Karpas-422 (cell line): Measurements from ENCODE around the gene VGLL4. TPM values are rescaled to one million over a fixed set of nuclear protein-coding genes. Genes with fewer than 3 reads are reported as not detected.
"Not testable (repeated sequence)": the region's sequence is repeated elsewhere in the genome, so short reads cannot be mapped to it uniquely, and the experiment has no call there.

Source experiments
- DNase-seq: peaks from one replicate; pipeline ENCODE4 v3.0.0-alpha.2; 2015
- H2AFZ ChIP-seq: fragments of 200-600 bp; sonication (generic); 2 replicates; pipeline ENCODE4 v1.6.1; 2014; ENCODE audit warnings: antibody characterized with exemption, low read length, mixed read lengths
- H3K27ac ChIP-seq: fragments of 200-600 bp; sonication (generic); 2 replicates; pipeline ENCODE4 v1.5.1; 2014; ENCODE audit warnings: mild to moderate bottlenecking, low read length, moderate library complexity
- H3K27me3 ChIP-seq: fragments of 200-600 bp; sonication (generic); 2 replicates; pipeline ENCODE4 v1.6.1; 2014; ENCODE audit warnings: low read length, mixed read lengths
- H3K36me3 ChIP-seq: fragments of 200-600 bp; sonication (generic); 2 replicates; pipeline ENCODE4 v1.6.1; 2014; ENCODE audit warnings: low read length, mixed read lengths; ENCODE audit not compliant: insufficient read depth
- H3K4me1 ChIP-seq: fragments of 200-600 bp; sonication (generic); 2 replicates; pipeline ENCODE4 v1.6.1; 2014; ENCODE audit warnings: mild to moderate bottlenecking, low read length, mixed read lengths
- H3K4me2 ChIP-seq: fragments of 200-600 bp; sonication (generic); 2 replicates; pipeline ENCODE4 v1.6.1; 2014; ENCODE audit warnings: low read length, low read depth, mild to moderate bottlenecking; ENCODE audit not compliant: poor library complexity, severe bottlenecking
- H3K4me3 ChIP-seq: fragments of 200-600 bp; sonication (generic); 2 replicates; pipeline ENCODE4 v1.5.1; 2014; ENCODE audit warnings: mild to moderate bottlenecking, antibody characterized with exemption, low read length, mixed read lengths
- H3K79me2 ChIP-seq: fragments of 200-600 bp; sonication (generic); 2 replicates; pipeline ENCODE4 v1.6.1; 2014; ENCODE audit warnings: mild to moderate bottlenecking, low read length, mixed read lengths
- H3K9ac ChIP-seq: fragments of 200-600 bp; sonication (generic); 2 replicates; pipeline ENCODE4 v1.6.0; 2014; ENCODE audit warnings: low read length
- H3K9me2 ChIP-seq: fragments of 200-600 bp; sonication (generic), shearing (Covaris generic); replicated peaks from 2 replicates; pipeline ENCODE4 v1.6.0; 2014; ENCODE audit warnings: mild to moderate bottlenecking, low read length, moderate library complexity; ENCODE audit not compliant: insufficient read depth
- H3K9me3 ChIP-seq: fragments of 300-700, 200-600 bp; sonication (generic); 2 replicates; pipeline ENCODE4 v1.6.1; 2014; ENCODE audit warnings: low read length, mixed read lengths
- H4K20me1 ChIP-seq: fragments of 200-600 bp; sonication (generic); 2 replicates; pipeline ENCODE4 v1.6.1; 2014; ENCODE audit warnings: mild to moderate bottlenecking, antibody characterized with exemption, low read length, low read depth; ENCODE audit not compliant: insufficient read depth
- total RNA-seq: library from RNA; depleted of rRNA; stranded (reverse); fragments of >200 nt; shearing (Covaris generic); gene quantifications from 2 replicates; pipeline ENCODE4 v1.2.3, GENCODE V29; 2014; ENCODE audit warnings: low replicate concordance

The VGLL4 gene
- total RNA-seq, 1 experiment from 2014 or later = 152 TPM

GRCh38 chr3:11517601-11518000, 126.1 kb downstream of the VGLL4 start:
- Histone ChIP-seq H3K27me3 (no peaks in the 10 kb centered on the region), H2AFZ (no peak overlapping the region), H3K36me3 (no peaks in the 10 kb centered on the region), H3K9ac (no peak overlapping the region), H3K9me2 (no peaks in the 10 kb centered on the region), H3K4me3 (no peak overlapping the region), H3K4me2 (no peak overlapping the region), H3K9me3 (no peaks in the 10 kb centered on the region), H3K4me1 (no peaks in the 10 kb centered on the region), H4K20me1 (no peaks in the 10 kb centered on the region), H3K79me2 (no peaks in the 10 kb centered on the region), H3K27ac (no peak overlapping the region)
- no peak for DNase-seq

DNA sequence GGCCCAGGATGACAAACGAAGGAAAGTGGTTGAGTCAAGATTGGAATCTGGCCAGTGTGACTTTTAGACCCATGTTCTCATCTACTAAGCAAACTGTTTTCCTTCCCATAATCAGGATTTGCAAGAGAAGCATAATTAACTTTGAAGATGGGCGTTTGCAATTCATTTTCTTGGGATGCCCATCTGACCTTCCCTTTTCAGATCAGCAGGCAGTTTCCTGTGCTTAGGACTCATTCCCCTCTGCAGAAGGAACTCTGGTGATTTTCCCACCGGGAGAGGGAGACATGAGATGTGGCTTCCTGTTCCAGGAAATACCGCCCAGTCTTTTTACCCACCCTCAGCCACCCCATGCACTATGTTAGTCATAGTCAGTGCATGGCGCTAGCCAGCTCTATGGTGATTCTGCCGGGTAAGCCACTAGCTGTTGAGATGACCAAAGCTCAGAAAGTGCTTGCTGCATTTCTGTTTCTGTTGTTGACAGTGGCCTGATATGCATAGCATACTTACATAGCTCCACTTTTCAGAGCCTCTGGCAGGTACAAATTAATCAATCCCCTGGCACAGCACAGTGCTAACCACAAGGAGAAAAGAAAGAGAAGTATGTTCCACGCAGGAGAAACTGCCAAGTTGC, 129.4 kb downstream of the VGLL4 start:
- H3K4me1 ChIP-seq = peaks cover 8% of the 10 kb centered on the region
- H3K9ac ChIP-seq = no peak overlapping the region
- H3K4me3 ChIP-seq = no peak overlapping the region
- H2AFZ ChIP-seq = no peak overlapping the region
- no peaks in the 10 kb centered on the region for H3K27me3 ChIP-seq
- H3K27ac ChIP-seq = no peak overlapping the region
- H3K9me3 ChIP-seq = no peaks in the 10 kb centered on the region
- no peaks in the 10 kb centered on the region for H3K9me2 ChIP-seq
- no peak for DNase-seq
- no peaks in the 10 kb centered on the region for H4K20me1 ChIP-seq
- no peak overlapping the region for H3K4me2 ChIP-seq
- no peaks in the 10 kb centered on the region for H3K79me2 ChIP-seq
- H3K36me3 ChIP-seq = no peaks in the 10 kb centered on the region

DNA sequence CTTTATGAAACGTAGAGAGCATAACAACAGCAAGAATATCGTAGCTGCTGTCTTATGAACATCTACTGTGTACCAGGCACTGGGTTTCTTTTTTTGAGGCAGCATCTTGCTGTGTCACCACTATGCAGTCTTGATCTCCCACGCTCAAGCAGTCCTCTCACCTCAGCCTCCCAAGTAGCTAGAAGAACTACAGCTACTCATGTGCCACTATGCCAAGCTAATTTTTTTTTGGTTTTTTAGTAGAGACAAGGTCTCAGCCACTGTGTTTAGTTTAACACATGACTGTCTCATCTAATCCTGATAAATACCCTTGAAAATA, 129.9 kb downstream of the VGLL4 start:
- Histone ChIP-seq H3K79me2 (no peaks in the 10 kb centered on the region), H3K4me1 (peaks cover 8% of the 10 kb centered on the region), H3K27me3 (no peaks in the 10 kb centered on the region), H3K4me2 (no peak overlapping the region), H3K4me3 (no peak overlapping the region), H4K20me1 (no peaks in the 10 kb centered on the region), H3K9me2 (no peaks in the 10 kb centered on the region), H2AFZ (no peak overlapping the region), H3K9ac (no peak overlapping the region), H3K36me3 (no peaks in the 10 kb centered on the region), H3K9me3 (no peaks in the 10 kb centered on the region), H3K27ac (no peak overlapping the region)
- no peak for DNase-seq

DNA sequence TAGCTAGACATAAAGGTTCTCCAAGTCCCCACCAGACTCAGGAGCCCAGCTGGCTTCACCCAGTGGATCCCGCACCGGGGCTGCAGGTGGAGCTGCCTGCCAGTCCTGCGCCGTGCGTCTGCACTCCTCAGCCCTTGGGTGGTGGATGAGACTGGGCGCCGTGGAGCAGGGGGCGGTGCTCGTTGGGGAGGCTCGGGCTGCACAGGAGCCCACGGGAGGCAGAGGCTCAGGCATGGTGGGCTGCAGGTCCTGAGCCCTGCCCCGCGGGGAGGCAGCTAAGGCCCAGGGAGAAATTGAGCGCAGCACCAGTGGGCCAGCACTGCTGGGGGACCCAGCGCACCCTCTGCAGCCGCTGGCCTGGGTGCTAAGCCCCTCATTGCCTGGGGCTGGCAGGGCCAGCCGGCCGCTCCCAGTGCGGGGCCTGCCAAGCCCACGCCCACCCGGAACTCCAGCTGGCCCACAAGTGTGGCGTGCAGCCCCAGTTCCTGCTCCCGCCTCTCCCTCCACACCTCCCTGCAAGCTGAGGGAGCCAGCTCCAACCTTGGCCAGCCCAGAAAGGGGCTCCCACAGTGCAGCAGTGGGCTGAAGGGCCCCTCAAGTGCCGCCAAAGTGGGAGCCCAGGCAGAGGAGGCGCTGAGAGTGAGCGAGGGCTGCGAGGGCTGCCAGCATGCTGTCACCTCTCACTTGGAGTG, 130.4 kb downstream of the VGLL4 start:
- H3K9me3 ChIP-seq, H3K9me2 ChIP-seq, DNase-seq, H3K27ac ChIP-seq, H3K9ac ChIP-seq, H3K79me2 ChIP-seq, H3K27me3 ChIP-seq, H3K4me3 ChIP-seq, H2AFZ ChIP-seq, H3K36me3 ChIP-seq, H3K4me2 ChIP-seq, H4K20me1 ChIP-seq, H3K4me1 ChIP-seq: not testable (repeated sequence)

DNA sequence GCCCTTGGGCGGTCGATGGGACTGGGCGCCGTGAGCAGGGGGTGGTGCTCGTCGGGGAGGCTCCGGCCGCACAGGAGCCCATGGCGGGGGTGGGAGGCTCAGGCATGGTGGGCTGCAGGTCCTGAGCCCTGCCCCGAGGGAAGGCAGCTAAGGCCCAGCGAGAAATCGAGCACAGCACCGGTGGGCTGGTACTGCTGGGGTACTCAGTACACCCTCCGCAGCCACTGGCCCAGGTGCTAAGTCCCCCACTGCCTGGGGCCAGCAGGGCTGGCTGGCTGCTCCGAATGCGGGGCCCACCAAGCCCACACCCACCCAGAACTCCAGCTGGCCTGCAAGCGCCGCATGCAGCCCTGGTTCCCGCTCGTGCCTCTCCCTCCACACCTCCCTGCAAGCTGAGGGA, 132.1 kb downstream of the VGLL4 start:
- H2AFZ ChIP-seq, H3K79me2 ChIP-seq, H3K9me3 ChIP-seq, H3K4me1 ChIP-seq, H3K27me3 ChIP-seq, H3K4me3 ChIP-seq, H3K9ac ChIP-seq, DNase-seq, H3K36me3 ChIP-seq, H3K27ac ChIP-seq, H4K20me1 ChIP-seq, H3K4me2 ChIP-seq, H3K9me2 ChIP-seq: not testable (repeated sequence)

DNA sequence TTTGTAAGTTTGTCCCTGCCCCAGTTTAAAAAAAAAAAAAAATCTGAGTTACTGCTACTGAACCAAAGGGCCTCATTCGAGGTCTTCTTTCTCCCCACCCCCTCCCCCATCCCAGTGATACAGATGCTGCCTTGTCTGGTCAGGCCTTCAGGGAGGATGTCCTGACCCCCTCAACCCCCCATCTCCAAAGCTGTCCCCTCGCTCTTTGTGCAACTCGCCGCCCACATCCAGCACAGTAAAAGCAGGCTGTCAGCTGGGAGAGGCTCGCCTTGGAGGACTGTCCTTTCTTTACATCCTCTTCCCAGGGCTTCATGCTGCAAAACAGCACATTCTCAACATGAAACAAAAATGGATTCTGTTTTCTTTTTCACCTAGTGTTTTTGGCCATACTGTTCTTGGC, 133.4 kb downstream of the VGLL4 start:
- Histone ChIP-seq H3K4me2 (no peak overlapping the region), H4K20me1 (no peaks in the 10 kb centered on the region), H3K79me2 (no peaks in the 10 kb centered on the region), H3K9me3 (no peaks in the 10 kb centered on the region), H3K9me2 (no peaks in the 10 kb centered on the region), H3K9ac (no peak overlapping the region), H2AFZ (no peak overlapping the region), H3K27ac (no peak overlapping the region), H3K36me3 (no peaks in the 10 kb centered on the region), H3K4me1 (peaks cover 11% of the 10 kb centered on the region), H3K4me3 (no peak overlapping the region), H3K27me3 (no peaks in the 10 kb centered on the region)
- no peak for DNase-seq

DNA sequence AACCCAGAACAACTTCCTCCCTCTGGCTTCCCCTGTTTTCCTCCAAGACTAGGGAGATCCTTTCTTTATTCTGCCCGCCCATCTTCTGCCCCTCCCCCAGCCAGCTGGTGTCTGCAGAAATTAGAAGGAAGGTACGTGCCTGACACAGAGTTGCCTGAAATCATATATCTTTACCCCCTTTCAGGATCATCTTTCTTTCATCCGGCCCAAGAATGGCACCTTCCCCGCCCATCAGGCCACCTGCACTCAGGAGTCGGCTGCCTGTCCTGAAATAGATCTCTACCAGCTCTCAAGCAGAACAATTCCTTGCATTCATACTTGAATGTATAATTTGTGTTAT, 133.7 kb downstream of the VGLL4 start:
- Histone ChIP-seq H3K27me3 (no peaks in the 10 kb centered on the region), H3K4me3 (no peak overlapping the region), H3K9me3 (no peaks in the 10 kb centered on the region), H3K9me2 (no peaks in the 10 kb centered on the region), H4K20me1 (no peaks in the 10 kb centered on the region), H3K9ac (no peak overlapping the region), H3K36me3 (no peaks in the 10 kb centered on the region), H3K4me2 (no peak overlapping the region), H2AFZ (no peak overlapping the region), H3K4me1 (peaks cover 11% of the 10 kb centered on the region), H3K27ac (no peak overlapping the region), H3K79me2 (no peaks in the 10 kb centered on the region)
- DNase-seq = no peak

- Histone ChIP-seq H3K36me3 (no peaks in the 10 kb centered on the region), H3K9ac (no peak overlapping the region), H3K9me3 (no peaks in the 10 kb centered on the region), H3K27ac (no peak overlapping the region), H3K4me1 (peaks cover 11% of the 10 kb centered on the region), H2AFZ (no peak overlapping the region), H3K9me2 (no peaks in the 10 kb centered on the region), H3K27me3 (no peaks in the 10 kb centered on the region), H3K4me3 (no peak overlapping the region), H3K4me2 (no peak overlapping the region), H4K20me1 (no peaks in the 10 kb centered on the region), H3K79me2 (no peaks in the 10 kb centered on the region)
- no peak for DNase-seq
These were observed 134.3 kb downstream of the VGLL4 start for GRCh38 chr3:11509173-11510000.
